ENCODE data around the gene UTP20. TPM values are rescaled to one million over a fixed set of nuclear protein-coding genes. Genes with fewer than 3 reads are reported as not detected.

Gene UTP20
- polyA plus RNA-seq, 1 donor (not counting 4 experiments of a cell fraction or from before 2014, with no cell fraction given), result 14.8 TPM

DNA sequence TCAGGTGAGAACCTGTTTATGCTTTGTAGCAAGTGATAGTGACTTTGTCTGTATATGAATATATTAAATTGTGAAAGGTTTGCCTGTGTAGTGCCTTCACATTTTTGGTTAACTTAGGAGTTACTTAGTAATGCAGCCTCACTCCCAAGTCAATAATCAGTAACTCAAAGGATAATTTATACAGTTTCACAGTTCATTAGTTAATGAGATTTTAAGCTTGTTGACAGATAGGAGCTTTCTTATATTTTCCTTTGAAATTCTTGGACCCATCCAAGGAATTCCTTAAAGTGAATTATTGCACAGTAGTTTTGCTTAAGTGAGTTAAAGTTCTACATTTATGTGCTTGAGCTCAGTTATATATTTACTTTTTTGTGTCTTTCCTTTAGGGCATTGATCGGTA, 50.7 kb downstream of the UTP20 start:
- H3K9ac ChIP-seq (ENCODE audit: control insufficient read depth, extremely low read depth, insufficient read depth, low read length), result no peak overlapping the region
- no peak overlapping the region for H3K27ac ChIP-seq (ENCODE audit: control insufficient read depth, insufficient read depth, low read length)
- H3K4me1 ChIP-seq (ENCODE audit: control insufficient read depth, extremely low read depth, insufficient read depth, low read length), result no peaks in the 10 kb centered on the region
- H3K4me2 ChIP-seq (ENCODE audit: control insufficient read depth, extremely low read depth, insufficient read depth, low read depth, low read length), result no peak overlapping the region
- no peaks in the 10 kb centered on the region for H4K20me1 ChIP-seq (ENCODE audit: control insufficient read depth, extremely low read depth, insufficient read depth, low read length)
- DNase-seq (ENCODE audit: low read depth, low spot score) (no peak), FAIRE-seq (no peak)
- no peaks in the 10 kb centered on the region for H3K9me1 ChIP-seq (ENCODE audit: control insufficient read depth, extremely low read depth, insufficient read depth, low read length)
- H3K79me2 ChIP-seq (ENCODE audit: control insufficient read depth, insufficient read depth, low read length), result no peaks in the 10 kb centered on the region
- no peaks in the 10 kb centered on the region for H3K27me3 ChIP-seq (ENCODE audit: control insufficient read depth, extremely low read depth, insufficient read depth, low read length)
- no peak overlapping the region for H2AFZ ChIP-seq (ENCODE audit: control insufficient read depth, low read length)
- H3K36me3 ChIP-seq (ENCODE audit: control insufficient read depth in 2 of 2, extremely low read depth in 1 of 2, insufficient read depth in 2 of 2, low read length in 2 of 2), result peaks cover 10 to 28% of the 10 kb centered on the region in 2 experiments
- H3K9me3 ChIP-seq (ENCODE audit: control insufficient read depth, low read depth, low read length), result no peaks in the 10 kb centered on the region
- dilution Hi-C loops (cut with MboI; ENCODE audit: extremely low pct_ligation_motif_present, low sequenced_read_pairs), result no loop called here
- no peak overlapping the region for H3K4me3 ChIP-seq (ENCODE audit: control insufficient read depth in 2 of 3, extremely low read depth in 1 of 3, insufficient read depth in 2 of 3, low read depth in 1 of 3, low read length in 3 of 3)
- TF ChIP-seq EZH2 (IDR thresholded peaks at IDR 0.05; ENCODE audit: low read length), result no peak

DNA sequence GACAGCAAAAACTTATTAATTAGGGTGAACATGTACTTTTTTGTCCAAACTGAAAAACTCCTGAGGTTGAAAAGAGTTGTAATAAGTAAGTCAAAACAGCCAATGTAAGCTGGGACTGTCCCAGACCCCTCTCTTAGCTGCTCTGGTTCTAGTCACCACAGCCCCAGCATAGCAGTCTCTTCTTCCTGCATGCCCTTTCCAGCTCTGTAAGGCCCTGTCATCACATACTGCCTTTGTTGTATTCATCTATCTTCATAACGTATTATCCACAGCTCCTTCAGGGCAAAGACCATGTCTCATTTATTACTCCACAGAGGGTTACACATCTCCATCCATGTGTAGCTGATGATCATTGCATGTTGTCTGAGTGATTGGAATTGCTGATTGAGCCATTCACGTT, 56.5 kb downstream of the UTP20 start:
- Histone ChIP-seq H3K9me3 (ENCODE audit: control insufficient read depth, low read depth, low read length) (no peaks in the 10 kb centered on the region), H3K27ac (ENCODE audit: control insufficient read depth, insufficient read depth, low read length) (no peak overlapping the region), H3K36me3 (ENCODE audit: control insufficient read depth in 2 of 2, extremely low read depth in 1 of 2, insufficient read depth in 2 of 2, low read length in 2 of 2) (peaks cover 0 to 14% of the 10 kb centered on the region in 2 experiments), H3K27me3 (ENCODE audit: control insufficient read depth, extremely low read depth, insufficient read depth, low read length) (no peaks in the 10 kb centered on the region), H3K79me2 (ENCODE audit: control insufficient read depth, insufficient read depth, low read length) (no peaks in the 10 kb centered on the region), H3K4me3 (ENCODE audit: control insufficient read depth in 2 of 3, extremely low read depth in 1 of 3, insufficient read depth in 2 of 3, low read depth in 1 of 3, low read length in 3 of 3) (no peak overlapping the region), H2AFZ (ENCODE audit: control insufficient read depth, low read length) (no peak overlapping the region), H3K9me1 (ENCODE audit: control insufficient read depth, extremely low read depth, insufficient read depth, low read length) (no peaks in the 10 kb centered on the region), H3K4me1 (ENCODE audit: control insufficient read depth, extremely low read depth, insufficient read depth, low read length) (no peaks in the 10 kb centered on the region), H3K9ac (ENCODE audit: control insufficient read depth, extremely low read depth, insufficient read depth, low read length) (no peak overlapping the region), H3K4me2 (ENCODE audit: control insufficient read depth, extremely low read depth, insufficient read depth, low read depth, low read length) (no peak overlapping the region), H4K20me1 (ENCODE audit: control insufficient read depth, extremely low read depth, insufficient read depth, low read length) (peaks cover 3% of the 10 kb centered on the region)
- dilution Hi-C loops (cut with MboI; ENCODE audit: extremely low pct_ligation_motif_present, low sequenced_read_pairs), result no loop called here
- no peak for DNase-seq (ENCODE audit: low read depth, low spot score)
- FAIRE-seq, result no peak
- TF ChIP-seq, protein P1, sequence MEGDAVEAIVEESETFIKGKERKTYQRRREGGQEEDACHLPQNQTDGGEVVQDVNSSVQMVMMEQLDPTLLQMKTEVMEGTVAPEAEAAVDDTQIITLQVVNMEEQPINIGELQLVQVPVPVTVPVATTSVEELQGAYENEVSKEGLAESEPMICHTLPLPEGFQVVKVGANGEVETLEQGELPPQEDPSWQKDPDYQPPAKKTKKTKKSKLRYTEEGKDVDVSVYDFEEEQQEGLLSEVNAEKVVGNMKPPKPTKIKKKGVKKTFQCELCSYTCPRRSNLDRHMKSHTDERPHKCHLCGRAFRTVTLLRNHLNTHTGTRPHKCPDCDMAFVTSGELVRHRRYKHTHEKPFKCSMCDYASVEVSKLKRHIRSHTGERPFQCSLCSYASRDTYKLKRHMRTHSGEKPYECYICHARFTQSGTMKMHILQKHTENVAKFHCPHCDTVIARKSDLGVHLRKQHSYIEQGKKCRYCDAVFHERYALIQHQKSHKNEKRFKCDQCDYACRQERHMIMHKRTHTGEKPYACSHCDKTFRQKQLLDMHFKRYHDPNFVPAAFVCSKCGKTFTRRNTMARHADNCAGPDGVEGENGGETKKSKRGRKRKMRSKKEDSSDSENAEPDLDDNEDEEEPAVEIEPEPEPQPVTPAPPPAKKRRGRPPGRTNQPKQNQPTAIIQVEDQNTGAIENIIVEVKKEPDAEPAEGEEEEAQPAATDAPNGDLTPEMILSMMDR (optimal IDR thresholded peaks at IDR 0.05 in 1 of 3, IDR thresholded peaks at IDR 0.05 in 1 of 3, conservative IDR thresholded peaks at IDR 0.05 in 1 of 3; ENCODE audit: extremely low read depth in 1 of 3, insufficient read depth in 2 of 3, low read length in 3 of 3), result no peak
- no peak for TF ChIP-seq EZH2 (IDR thresholded peaks at IDR 0.05; ENCODE audit: low read length)

DNA sequence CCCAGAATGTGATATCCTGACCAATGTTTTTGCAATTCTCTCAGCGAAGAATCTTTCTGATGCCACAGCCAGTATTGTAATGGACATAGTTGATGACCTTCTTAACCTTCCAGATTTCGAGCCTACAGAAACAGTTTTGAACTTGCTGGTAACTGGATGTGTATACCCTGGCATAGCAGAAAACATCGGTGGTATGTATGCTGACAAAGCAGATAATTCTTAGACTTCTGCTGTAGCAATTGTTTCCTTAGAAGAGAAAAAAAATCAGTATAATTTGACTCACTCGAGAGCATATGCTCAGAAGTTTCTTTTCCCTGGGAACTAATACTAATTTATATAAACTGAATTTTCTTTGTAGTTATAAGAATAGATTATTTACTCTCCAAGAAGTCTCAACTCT, 58.2 kb downstream of the UTP20 start:
- no peak overlapping the region for H3K9ac ChIP-seq (ENCODE audit: control insufficient read depth, extremely low read depth, insufficient read depth, low read length)
- no peaks in the 10 kb centered on the region for H3K4me1 ChIP-seq (ENCODE audit: control insufficient read depth, extremely low read depth, insufficient read depth, low read length)
- H3K27ac ChIP-seq (ENCODE audit: control insufficient read depth, insufficient read depth, low read length), result no peak overlapping the region
- TF ChIP-seq, protein P1 (optimal IDR thresholded peaks at IDR 0.05 in 1 of 3, IDR thresholded peaks at IDR 0.05 in 1 of 3, conservative IDR thresholded peaks at IDR 0.05 in 1 of 3; ENCODE audit: extremely low read depth in 1 of 3, insufficient read depth in 2 of 3, low read length in 3 of 3), result no peak
- TF ChIP-seq EZH2 (IDR thresholded peaks at IDR 0.05; ENCODE audit: low read length), result no peak
- FAIRE-seq (no peak), DNase-seq (ENCODE audit: low read depth, low spot score) (no peak)
- H3K36me3 ChIP-seq (ENCODE audit: control insufficient read depth in 2 of 2, extremely low read depth in 1 of 2, insufficient read depth in 2 of 2, low read length in 2 of 2), result peaks cover 0 to 14% of the 10 kb centered on the region in 2 experiments
- no peak overlapping the region for H2AFZ ChIP-seq (ENCODE audit: control insufficient read depth, low read length)
- peaks cover 3% of the 10 kb centered on the region for H4K20me1 ChIP-seq (ENCODE audit: control insufficient read depth, extremely low read depth, insufficient read depth, low read length)
- no peak overlapping the region for H3K4me2 ChIP-seq (ENCODE audit: control insufficient read depth, extremely low read depth, insufficient read depth, low read depth, low read length)
- H3K4me3 ChIP-seq (ENCODE audit: control insufficient read depth in 2 of 3, extremely low read depth in 1 of 3, insufficient read depth in 2 of 3, low read depth in 1 of 3, low read length in 3 of 3), result no peak overlapping the region
- H3K9me1 ChIP-seq (ENCODE audit: control insufficient read depth, extremely low read depth, insufficient read depth, low read length), result no peaks in the 10 kb centered on the region
- H3K27me3 ChIP-seq (ENCODE audit: control insufficient read depth, extremely low read depth, insufficient read depth, low read length), result no peaks in the 10 kb centered on the region
- H3K79me2 ChIP-seq (ENCODE audit: control insufficient read depth, insufficient read depth, low read length), result no peaks in the 10 kb centered on the region
- H3K9me3 ChIP-seq (ENCODE audit: control insufficient read depth, low read depth, low read length), result no peaks in the 10 kb centered on the region
- dilution Hi-C loops (cut with MboI; ENCODE audit: extremely low pct_ligation_motif_present, low sequenced_read_pairs), result no loop called here

All from keratinocyte (primary cell).